Testis (tissue), 2 donors: ENCODE data around the gene EEF2K.

Experiments used
- POLR2A ChIP-seq: fragments of 450-650 bp; IDR thresholded peaks from one replicate; pipeline ENCODE4 v1.6.1; 2017; ENCODE audit warnings: antibody characterized with exemption, mild to moderate bottlenecking, moderate library complexity
- TF ChIP-seq, protein P1 (sequence below), 3 experiments: fragments of 450-650 bp in 2 of 3; fragments of 200-600 bp in 1 of 3; sonication (generic) in 1 of 3; IDR thresholded peaks; one replicate each; pipeline ENCODE4 v1.5.1; 2016 to 2019; ENCODE audit warnings: antibody characterized with exemption in 3 of 3, mild to moderate bottlenecking in 2 of 3, moderate library complexity in 1 of 3

GRCh38 chr16:22181426-22181825 is 24.7 kb upstream of the EEF2K start:
- TF ChIP-seq, protein P1, sequence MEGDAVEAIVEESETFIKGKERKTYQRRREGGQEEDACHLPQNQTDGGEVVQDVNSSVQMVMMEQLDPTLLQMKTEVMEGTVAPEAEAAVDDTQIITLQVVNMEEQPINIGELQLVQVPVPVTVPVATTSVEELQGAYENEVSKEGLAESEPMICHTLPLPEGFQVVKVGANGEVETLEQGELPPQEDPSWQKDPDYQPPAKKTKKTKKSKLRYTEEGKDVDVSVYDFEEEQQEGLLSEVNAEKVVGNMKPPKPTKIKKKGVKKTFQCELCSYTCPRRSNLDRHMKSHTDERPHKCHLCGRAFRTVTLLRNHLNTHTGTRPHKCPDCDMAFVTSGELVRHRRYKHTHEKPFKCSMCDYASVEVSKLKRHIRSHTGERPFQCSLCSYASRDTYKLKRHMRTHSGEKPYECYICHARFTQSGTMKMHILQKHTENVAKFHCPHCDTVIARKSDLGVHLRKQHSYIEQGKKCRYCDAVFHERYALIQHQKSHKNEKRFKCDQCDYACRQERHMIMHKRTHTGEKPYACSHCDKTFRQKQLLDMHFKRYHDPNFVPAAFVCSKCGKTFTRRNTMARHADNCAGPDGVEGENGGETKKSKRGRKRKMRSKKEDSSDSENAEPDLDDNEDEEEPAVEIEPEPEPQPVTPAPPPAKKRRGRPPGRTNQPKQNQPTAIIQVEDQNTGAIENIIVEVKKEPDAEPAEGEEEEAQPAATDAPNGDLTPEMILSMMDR (IDR thresholded peaks at IDR 0.05): no peak
- TF ChIP-seq POLR2A: no peak
